Calu3 (cell line): Measurements from ENCODE around the gene EHBP1L1. TPM values are rescaled to one million over a fixed set of nuclear protein-coding genes. Genes with fewer than 3 reads are reported as not detected.

Source experiments
- BruUV-seq: library from RNA; stranded (reverse); fragments of 400-500 nt; replicated peaks from 2 replicates; lab custom pipeline; 2021; lab: Mats Ljungman, UMichigan
- CTCF ChIA-PET: fragments of 300-600 bp; sonication (Branson Sonifier 250); formaldehyde crosslinking; loops from one replicate; lab custom pipeline; 2022; ENCODE audit warnings: antibody characterized with exemption; lab: Charles Lee
- DNase-seq: peaks from one replicate; pipeline ENCODE4 v3.0.0; 2022
- H3K27ac Mint-ChIP-seq: one replicate; pipeline ENCODE4 v1.8.0; 2022; ENCODE audit warnings: mixed read lengths; ENCODE audit not compliant: unreplicated experiment
- H3K27me3 Mint-ChIP-seq: one replicate; pipeline ENCODE4 v1.8.0; 2022; ENCODE audit warnings: mixed read lengths; ENCODE audit not compliant: unreplicated experiment
- H3K36me3 Mint-ChIP-seq: one replicate; pipeline ENCODE4 v1.8.0; 2022; ENCODE audit warnings: mild to moderate bottlenecking, moderate library complexity, mixed read lengths; ENCODE audit not compliant: insufficient read depth, unreplicated experiment
- H3K4me1 Mint-ChIP-seq: one replicate; pipeline ENCODE4 v1.8.0; 2022; ENCODE audit warnings: mild to moderate bottlenecking, low read depth, mixed read lengths; ENCODE audit not compliant: unreplicated experiment
- H3K4me3 Mint-ChIP-seq: one replicate; pipeline ENCODE4 v1.8.0; 2022; ENCODE audit warnings: mild to moderate bottlenecking, low read depth, moderate library complexity, mixed read lengths; ENCODE audit not compliant: unreplicated experiment
- H3K9me3 Mint-ChIP-seq: one replicate; pipeline ENCODE4 v1.8.0; 2022; ENCODE audit warnings: low read depth, mixed read lengths; ENCODE audit not compliant: unreplicated experiment
- CTCF ChIP-seq: fragments of 200-600 bp; IDR thresholded peaks from one replicate; pipeline ENCODE4 v1.8.0; 2022; ENCODE audit warnings: antibody characterized with exemption; ENCODE audit not compliant: unreplicated experiment
- intact Hi-C: fragments of 100-400 bp; cut with micrococcal nuclease; formaldehyde crosslinking; loops from one replicate; pipeline ENCODE4 v1.10.0; 2022; ENCODE audit not compliant: unreplicated experiment
- total RNA-seq: library from RNA; stranded (reverse); gene quantifications from 2 replicates; pipeline ENCODE4 v1.2.3, GENCODE V29; 2022

EHBP1L1 gene
- total RNA-seq, 1 experiment from 2014 or later = 73.7 TPM

GRCh38 chr11:65590240-65590738, 14.4 kb downstream of the EHBP1L1 start:
- H3K27me3 Mint-ChIP-seq = no peaks in the 10 kb centered on the region
- CTCF ChIA-PET = interaction anchor here (1.0 kb wide), 1 partner anchor 49 kb away, joined by 3 read pairs; no protein-coding TSS in a partner anchor
- H3K9me3 Mint-ChIP-seq = no peaks in the 10 kb centered on the region
- no peak for DNase-seq
- intact Hi-C loops = no loop called here
- H3K4me1 Mint-ChIP-seq = peaks cover 16% of the 10 kb centered on the region
- TF ChIP-seq CTCF = no peak
- BruUV-seq = no TSS peak
- H3K4me3 Mint-ChIP-seq = no peak overlapping the region
- H3K36me3 Mint-ChIP-seq = peaks cover 49% of the 10 kb centered on the region
- no peak overlapping the region for H3K27ac Mint-ChIP-seq

- no TSS peak for BruUV-seq
- H3K27me3 Mint-ChIP-seq = no peaks in the 10 kb centered on the region
- no peak overlapping the region for H3K4me3 Mint-ChIP-seq
- no peak for DNase-seq
- CTCF ChIA-PET = no interaction called here
- intact Hi-C loops = no loop called here
- H3K36me3 Mint-ChIP-seq = peaks cover 66% of the 10 kb centered on the region
- no peaks in the 10 kb centered on the region for H3K9me3 Mint-ChIP-seq
- peaks cover 16% of the 10 kb centered on the region for H3K4me1 Mint-ChIP-seq
- H3K27ac Mint-ChIP-seq = no peak overlapping the region
- TF ChIP-seq CTCF = no peak
Observed at GRCh38 chr11:65591939-65592857, 16.3 kb downstream of the EHBP1L1 start.

GRCh38 chr11:65592858-65593517, 17.1 kb downstream of the EHBP1L1 start:
- Mint-ChIP-seq H3K4me3 (no peak overlapping the region), H3K27ac (no peak overlapping the region), H3K4me1 (peaks cover 10% of the 10 kb centered on the region), H3K27me3 (no peaks in the 10 kb centered on the region), H3K9me3 (no peaks in the 10 kb centered on the region), H3K36me3 (peaks cover 74% of the 10 kb centered on the region)
- CTCF ChIA-PET = interaction anchor here (0.9 to 1.7 kb wide), 6 partner anchors 15 to 52 kb away, joined by 3 to 4 read pairs (median 3); partner anchors contain the start of genes EHBP1L1, FAM89B and PCNX3
- no TSS peak for BruUV-seq
- no peak for DNase-seq
- intact Hi-C loops = no loop called here
- TF ChIP-seq CTCF = no peak
